ENCODE measurements around the gene AAGAB. TPM values are rescaled to one million over a fixed set of nuclear protein-coding genes. Genes with fewer than 3 reads are reported as not detected.

AAGAB gene
- total RNA-seq, 2 donors from 2014 or later: 34.1 to 34.3 TPM

DNA sequence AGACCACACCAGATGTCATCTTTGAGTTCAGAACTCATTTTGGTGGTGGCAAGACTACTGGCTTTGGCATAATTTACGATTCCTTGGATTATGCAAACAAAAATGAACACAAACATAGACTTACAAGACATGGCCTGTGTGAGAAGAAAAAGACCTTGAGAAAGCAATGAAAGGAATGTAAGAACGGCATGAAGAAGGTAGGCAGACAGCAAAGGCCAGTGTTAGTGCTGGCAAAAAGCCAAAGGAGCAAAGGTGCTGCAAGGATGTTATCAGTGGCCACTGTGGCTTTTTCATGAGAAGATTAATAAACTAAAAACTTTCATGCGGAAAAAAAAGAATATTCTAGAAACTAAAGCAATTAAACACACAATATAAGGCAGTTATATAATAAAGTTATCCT lies 21.9 kb downstream of the AAGAB start:
- Histone ChIP-seq H3K9me3 (no peaks in the 10 kb centered on the region), H3K36me3 (no peaks in the 10 kb centered on the region), H3K27ac (no peak overlapping the region), H3K27me3 (replicated peaks; ENCODE audit: insufficient read depth) (no peaks in the 10 kb centered on the region), H3K4me3 (no peak overlapping the region), H3K4me1 (replicated peaks) (no peaks in the 10 kb centered on the region)
- no peak for DNase-seq (ENCODE audit: low spot score)
- TF ChIP-seq, protein P1, sequence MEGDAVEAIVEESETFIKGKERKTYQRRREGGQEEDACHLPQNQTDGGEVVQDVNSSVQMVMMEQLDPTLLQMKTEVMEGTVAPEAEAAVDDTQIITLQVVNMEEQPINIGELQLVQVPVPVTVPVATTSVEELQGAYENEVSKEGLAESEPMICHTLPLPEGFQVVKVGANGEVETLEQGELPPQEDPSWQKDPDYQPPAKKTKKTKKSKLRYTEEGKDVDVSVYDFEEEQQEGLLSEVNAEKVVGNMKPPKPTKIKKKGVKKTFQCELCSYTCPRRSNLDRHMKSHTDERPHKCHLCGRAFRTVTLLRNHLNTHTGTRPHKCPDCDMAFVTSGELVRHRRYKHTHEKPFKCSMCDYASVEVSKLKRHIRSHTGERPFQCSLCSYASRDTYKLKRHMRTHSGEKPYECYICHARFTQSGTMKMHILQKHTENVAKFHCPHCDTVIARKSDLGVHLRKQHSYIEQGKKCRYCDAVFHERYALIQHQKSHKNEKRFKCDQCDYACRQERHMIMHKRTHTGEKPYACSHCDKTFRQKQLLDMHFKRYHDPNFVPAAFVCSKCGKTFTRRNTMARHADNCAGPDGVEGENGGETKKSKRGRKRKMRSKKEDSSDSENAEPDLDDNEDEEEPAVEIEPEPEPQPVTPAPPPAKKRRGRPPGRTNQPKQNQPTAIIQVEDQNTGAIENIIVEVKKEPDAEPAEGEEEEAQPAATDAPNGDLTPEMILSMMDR (IDR thresholded peaks at IDR 0.05): no peak
- TF ChIP-seq POLR2A (IDR thresholded peaks at IDR 0.05) (no peak), POLR2AphosphoS5 (IDR thresholded peaks at IDR 0.05) (peak; percentile 43)
- intact Hi-C loops (cut with DNase I): no loop called here
- WGBS: 56% methylated on average over 3 of the region's 3 CpGs

DNA sequence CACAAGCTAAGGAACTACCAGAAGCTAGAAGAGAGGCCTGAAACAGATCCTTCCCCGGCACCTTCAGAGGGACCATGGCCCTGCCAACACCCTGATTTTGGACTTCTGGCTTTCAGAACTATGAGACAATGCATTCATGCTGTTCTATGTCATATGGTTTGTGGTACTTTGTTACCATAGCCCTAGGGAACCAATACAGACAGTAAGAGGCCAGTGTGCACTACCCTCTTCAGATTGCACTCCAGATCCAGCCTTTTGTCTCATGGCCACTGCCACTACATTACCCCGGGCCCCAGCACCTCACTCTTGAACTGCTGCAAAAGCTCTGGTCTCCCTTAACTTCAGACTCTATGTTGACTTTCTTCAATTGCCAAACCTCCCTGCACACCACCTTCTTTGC lies 24.0 kb downstream of the AAGAB start:
- intact Hi-C loops (cut with DNase I): no loop called here
- Histone ChIP-seq H3K27me3 (replicated peaks; ENCODE audit: insufficient read depth) (no peaks in the 10 kb centered on the region), H3K4me1 (replicated peaks) (no peaks in the 10 kb centered on the region), H3K27ac (no peak overlapping the region), H3K36me3 (no peaks in the 10 kb centered on the region), H3K9me3 (no peaks in the 10 kb centered on the region), H3K4me3 (no peak overlapping the region)
- DNase-seq (ENCODE audit: low spot score): no peak
- 94% methylated on average over 2 of the region's 2 CpGs for WGBS
- TF ChIP-seq, protein P1 (IDR thresholded peaks at IDR 0.05): no peak
- TF ChIP-seq POLR2AphosphoS5 (IDR thresholded peaks at IDR 0.05) (no peak), POLR2A (IDR thresholded peaks at IDR 0.05) (no peak)

DNA sequence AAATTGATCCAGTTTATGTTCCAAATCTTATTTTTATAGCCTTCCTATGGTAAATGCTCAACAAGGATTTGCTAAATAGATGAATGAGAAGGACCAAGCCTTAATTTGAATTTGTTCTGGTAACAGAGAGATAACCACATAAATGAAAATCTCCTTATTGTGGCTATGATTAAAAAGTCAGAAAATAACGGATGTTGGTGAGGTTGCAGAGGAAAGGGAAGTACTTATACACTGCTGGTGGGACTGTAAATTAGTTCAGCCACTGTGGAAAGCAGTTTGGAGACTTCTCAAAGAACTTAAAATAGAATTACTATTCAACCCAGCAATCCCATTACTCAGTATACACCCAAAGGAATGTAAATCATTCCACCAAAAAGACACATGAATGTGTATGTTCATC lies 26.2 kb downstream of the AAGAB start:
- H3K4me3 ChIP-seq: no peak overlapping the region
- no peak for DNase-seq (ENCODE audit: low spot score)
- H3K27ac ChIP-seq: no peak overlapping the region
- WGBS: 79% methylated on average over 1 of the region's 1 CpG
- no peaks in the 10 kb centered on the region for H3K27me3 ChIP-seq (replicated peaks; ENCODE audit: insufficient read depth)
- no peaks in the 10 kb centered on the region for H3K36me3 ChIP-seq
- intact Hi-C loops (cut with DNase I): no loop called here
- no peaks in the 10 kb centered on the region for H3K9me3 ChIP-seq
- TF ChIP-seq POLR2AphosphoS5 (IDR thresholded peaks at IDR 0.05): no peak
- TF ChIP-seq, protein P1 (IDR thresholded peaks at IDR 0.05): no peak
- TF ChIP-seq POLR2A (IDR thresholded peaks at IDR 0.05): no peak
- H3K4me1 ChIP-seq (replicated peaks): no peaks in the 10 kb centered on the region

DNA sequence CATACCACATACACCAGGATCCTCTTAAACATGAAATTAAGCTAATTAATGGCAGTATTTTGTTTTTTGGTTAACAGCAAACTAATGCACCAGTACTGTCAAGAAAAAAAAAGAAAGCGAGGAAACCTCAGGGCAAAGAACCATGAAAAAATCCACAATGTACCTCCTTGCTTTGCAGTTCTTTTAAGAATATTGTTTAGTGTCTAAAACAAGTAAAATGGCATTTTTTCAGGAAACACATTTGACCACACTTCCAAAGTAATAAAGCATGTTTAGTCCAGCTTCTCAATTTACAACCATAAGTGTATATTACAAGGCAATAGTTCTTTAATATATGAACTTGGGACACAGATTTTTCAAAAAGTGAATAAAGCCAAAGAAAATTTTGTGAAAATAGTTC lies 26.6 kb downstream of the AAGAB start:
- WGBS: 100% methylated on average over 1 of the region's 1 CpG
- intact Hi-C loops (cut with DNase I): no loop called here
- no peak for DNase-seq (ENCODE audit: low spot score)
- Histone ChIP-seq H3K9me3 (no peaks in the 10 kb centered on the region), H3K4me1 (replicated peaks) (no peaks in the 10 kb centered on the region), H3K27ac (no peak overlapping the region), H3K36me3 (no peaks in the 10 kb centered on the region), H3K4me3 (no peak overlapping the region), H3K27me3 (replicated peaks; ENCODE audit: insufficient read depth) (no peaks in the 10 kb centered on the region)
- TF ChIP-seq POLR2AphosphoS5 (IDR thresholded peaks at IDR 0.05): no peak
- TF ChIP-seq, protein P1 (IDR thresholded peaks at IDR 0.05): no peak
- TF ChIP-seq POLR2A (IDR thresholded peaks at IDR 0.05): no peak

DNA sequence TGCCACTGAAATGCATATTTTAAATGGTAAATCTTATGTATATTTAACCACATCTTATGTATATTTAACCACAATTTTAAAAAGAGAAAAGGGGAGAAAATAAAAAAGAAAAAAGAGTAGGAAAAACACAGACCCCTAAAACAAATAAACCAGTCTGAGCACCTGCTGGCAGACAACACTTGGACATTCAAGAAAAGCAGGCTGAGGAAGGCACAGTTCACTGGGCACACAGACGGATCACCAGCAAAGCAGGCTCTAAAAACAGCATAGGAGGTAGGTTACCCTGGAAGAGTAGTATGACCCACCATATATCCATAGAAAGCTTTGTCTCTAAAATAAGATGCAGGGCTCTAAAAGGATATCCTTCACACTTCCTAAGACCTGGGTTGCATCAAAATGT lies 27.0 kb downstream of the AAGAB start:
- no peak for DNase-seq (ENCODE audit: low spot score)
- WGBS: 90% methylated on average over 1 of the region's 1 CpG

More for the DNA sequence above, 27.0 kb downstream of the AAGAB start:
- H3K36me3 ChIP-seq: no peaks in the 10 kb centered on the region
- intact Hi-C loops (cut with DNase I): no loop called here
- H3K27ac ChIP-seq: no peak overlapping the region
- no peak overlapping the region for H3K4me3 ChIP-seq
- no peaks in the 10 kb centered on the region for H3K4me1 ChIP-seq (replicated peaks)
- TF ChIP-seq, protein P1 (IDR thresholded peaks at IDR 0.05): no peak
- TF ChIP-seq POLR2AphosphoS5 (IDR thresholded peaks at IDR 0.05) (no peak), POLR2A (IDR thresholded peaks at IDR 0.05) (no peak)
- no peaks in the 10 kb centered on the region for H3K9me3 ChIP-seq
- H3K27me3 ChIP-seq (replicated peaks; ENCODE audit: insufficient read depth): no peaks in the 10 kb centered on the region

Data from prostate gland (tissue), 2 donors.